Astrocyte of the hippocampus (primary cell): ENCODE measurements around the gene NOL12.

Source experiments
- DNase-seq: peaks from one replicate; pipeline ENCODE4 v3.0.0; 2011; ENCODE audit warnings: low read depth, low spot score

Gene NOL12

GRCh38 chr22:37659066-37659896, 26.9 kb upstream of the NOL12 start:
- no peak for DNase-seq

GRCh38 chr22:37659897-37660708, 26.0 kb upstream of the NOL12 start:
- DNase-seq, result no peak

- no peak for DNase-seq
These were observed 25.5 kb upstream of the NOL12 start for GRCh38 chr22:37660709-37661045.

GRCh38 chr22:37661160-37661924, 24.8 kb upstream of the NOL12 start:
- DNase-seq, result peak; percentile 83

- no peak for DNase-seq
These were observed 24.1 kb upstream of the NOL12 start for GRCh38 chr22:37662039-37662438.

- no peak for DNase-seq
These were observed 22.5 kb upstream of the NOL12 start for GRCh38 chr22:37663521-37664140.

GRCh38 chr22:37664249-37665101, 21.7 kb upstream of the NOL12 start:
- peak; percentile 53 for DNase-seq

- no peak for DNase-seq
These were observed 20.7 kb upstream of the NOL12 start for GRCh38 chr22:37665487-37665886.

GRCh38 chr22:37669586-37669985, 16.6 kb upstream of the NOL12 start:
- peak; percentile 56 for DNase-seq

GRCh38 chr22:37672206-37672919, 13.8 kb upstream of the NOL12 start:
- DNase-seq, result no peak

GRCh38 chr22:37672920-37673455, 13.2 kb upstream of the NOL12 start:
- DNase-seq, result no peak

- DNase-seq, result no peak
These were observed 11.9 kb upstream of the NOL12 start for GRCh38 chr22:37674248-37674647.

- peak; percentile 99 for DNase-seq
These were observed 10.9 kb upstream of the NOL12 start, which contains the start of gene LGALS1 for GRCh38 chr22:37674951-37675929. Gene LGALS1 (plus strand): TSS chr22:37675636. CDS start chr22:37675703, 67 bp downstream.

- DNase-seq, result peak; percentile 41
These were observed 10.0 kb upstream of the NOL12 start for GRCh38 chr22:37675930-37676735.

GRCh38 chr22:37676736-37677492, 9.2 kb upstream of the NOL12 start:
- peak; percentile 97 for DNase-seq

GRCh38 chr22:37677493-37677974, 8.6 kb upstream of the NOL12 start:
- DNase-seq, result no peak

- no peak for DNase-seq
These were observed 7.8 kb upstream of the NOL12 start for GRCh38 chr22:37678372-37678771.
